Chondrocyte (in vitro differentiated cells): ENCODE measurements around the gene HBG2. TPM values are rescaled to one million over a fixed set of nuclear protein-coding genes. Genes with fewer than 3 reads are reported as not detected.

ENCODE experiments used
- DNase-seq: peaks from one replicate; pipeline ENCODE4 v3.0.0; 2021; ENCODE audit warnings: mixed read lengths, low spot score
- H3K27ac Mint-ChIP-seq: one replicate; pipeline ENCODE4 v1.8.0; 2021; ENCODE audit warnings: mild to moderate bottlenecking, moderate library complexity, mixed read lengths; ENCODE audit not compliant: unreplicated experiment
- H3K27me3 Mint-ChIP-seq: 2 replicates; pipeline ENCODE4 v1.8.0; 2021; ENCODE audit warnings: low read depth, mixed read lengths
- H3K36me3 Mint-ChIP-seq: 2 replicates; pipeline ENCODE4 v1.8.0; 2021; ENCODE audit warnings: low read depth, mixed read lengths
- H3K4me1 Mint-ChIP-seq: 2 replicates; pipeline ENCODE4 v1.8.0; 2021; ENCODE audit warnings: low read depth, mild to moderate bottlenecking, mixed read lengths
- H3K4me3 Mint-ChIP-seq: one replicate; pipeline ENCODE4 v1.8.0; 2021; ENCODE audit warnings: mild to moderate bottlenecking, moderate library complexity, mixed read lengths; ENCODE audit not compliant: unreplicated experiment
- H3K9me3 Mint-ChIP-seq: 2 replicates; pipeline ENCODE4 v1.8.0; 2021; ENCODE audit warnings: low read depth, mixed read lengths
- CTCF ChIP-seq: fragments of 200-600 bp; sonication (generic); IDR thresholded peaks from 2 replicates; pipeline ENCODE4 v1.5.0; 2021; ENCODE audit warnings: antibody characterized with exemption, mild to moderate bottlenecking, moderate library complexity
- total RNA-seq: library from RNA; stranded (reverse); gene quantifications from 3 replicates; pipeline ENCODE4 v1.2.1, GENCODE V29; 2021

HBG2 gene
- total RNA-seq, 1 donor from 2014 or later: not detected

- H3K4me1 Mint-ChIP-seq: no peaks in the 10 kb centered on the region
- no peak for DNase-seq
- no peak for TF ChIP-seq CTCF
- H3K4me3 Mint-ChIP-seq: no peak overlapping the region
- peaks cover 8% of the 10 kb centered on the region for H3K27me3 Mint-ChIP-seq
- H3K9me3 Mint-ChIP-seq: no peaks in the 10 kb centered on the region
- no peak overlapping the region for H3K27ac Mint-ChIP-seq
- no peaks in the 10 kb centered on the region for H3K36me3 Mint-ChIP-seq
Measured at GRCh38 chr11:5224538-5225479, 29.8 kb downstream of the HBG2 start.

GRCh38 chr11:5223686-5224085 is 30.9 kb downstream of the HBG2 start:
- Mint-ChIP-seq H3K27ac (no peak overlapping the region), H3K4me3 (no peak overlapping the region), H3K27me3 (peaks cover 9% of the 10 kb centered on the region), H3K9me3 (peaks cover 5% of the 10 kb centered on the region), H3K4me1 (no peaks in the 10 kb centered on the region), H3K36me3 (no peaks in the 10 kb centered on the region)
- DNase-seq: no peak
- no peak for TF ChIP-seq CTCF

- Mint-ChIP-seq H3K27ac (no peak overlapping the region), H3K4me1 (no peaks in the 10 kb centered on the region), H3K36me3 (no peaks in the 10 kb centered on the region), H3K4me3 (no peak overlapping the region), H3K9me3 (peaks cover 7% of the 10 kb centered on the region), H3K27me3 (peaks cover 9% of the 10 kb centered on the region)
- no peak for TF ChIP-seq CTCF
- no peak for DNase-seq
Measured at GRCh38 chr11:5223146-5223545, 31.4 kb downstream of the HBG2 start.

- no peak for TF ChIP-seq CTCF
- Mint-ChIP-seq H3K27ac (no peak overlapping the region), H3K27me3 (peaks cover 26% of the 10 kb centered on the region), H3K9me3 (peaks cover 4% of the 10 kb centered on the region), H3K4me1 (no peaks in the 10 kb centered on the region), H3K36me3 (no peaks in the 10 kb centered on the region), H3K4me3 (no peak overlapping the region)
- no peak for DNase-seq
Measured at GRCh38 chr11:5210376-5210885, 44.1 kb downstream of the HBG2 start.

GRCh38 chr11:5204787-5205186 is 49.8 kb downstream of the HBG2 start:
- no peak for DNase-seq
- Mint-ChIP-seq H3K9me3 (no peaks in the 10 kb centered on the region), H3K4me3 (no peak overlapping the region), H3K36me3 (no peaks in the 10 kb centered on the region), H3K4me1 (no peaks in the 10 kb centered on the region), H3K27me3 (peaks cover 33% of the 10 kb centered on the region), H3K27ac (no peak overlapping the region)
- TF ChIP-seq CTCF: peak; percentile 84
